A549 (cell line): ENCODE measurements around the gene ARL15. TPM values are rescaled to one million over a fixed set of nuclear protein-coding genes. Genes with fewer than 3 reads are reported as not detected.

ENCODE experiments used
- ATAC-seq, 2 experiments: fragments of 200-7000 bp in 1 of 2; fragments of >200 bp in 1 of 2; cut with Nextera tagmentation in 1 of 2; cut with Tn5 transposase in 1 of 2; 3 replicates each; pipeline versions ENCODE4 v1.8.0 to v1.9.1; 2018 to 2020; ENCODE audit warnings: mild to moderate bottlenecking in 1 of 2, moderate library complexity in 1 of 2
- CTCF ChIA-PET: fragments of 300-600 bp; sonication (Branson Sonifier 250); formaldehyde crosslinking; extraction: SDS; loops from one replicate; lab custom pipeline; 2021; ENCODE audit warnings: antibody characterized with exemption, inconsistent platforms; lab: Yijun Ruan, JAX
- POLR2A ChIA-PET: fragments of 350-600 bp; formaldehyde crosslinking; extraction: SDS; loops from one replicate; lab custom pipeline; 2021; ENCODE audit warnings: antibody characterized with exemption, inconsistent platforms; lab: Yijun Ruan, JAX
- DNase-seq, 2 experiments: peaks; one replicate each; pipeline versions ENCODE4 v3.0.0 to v3.0.0-alpha.2; 2011 to 2016; ENCODE audit warnings: low read depth in 1 of 2, low spot score in 1 of 2
- FAIRE-seq: peaks from 2 replicates; lab custom pipeline; 2011; peaks lifted over from hg19 to GRCh38; lab: Jason Lieb, UNC
- H3K27ac ChIP-seq, 2 experiments: fragments of >200 bp; sonication (Bioruptor Twin); formaldehyde crosslinking; 3 replicates each; pipeline ENCODE4 v1.5.1; 2016 to 2017
- H3K4me1 ChIP-seq: fragments of >200 bp; sonication (Bioruptor Twin); formaldehyde crosslinking; 3 replicates; pipeline ENCODE4 v1.6.1; 2016
- H3K4me2 ChIP-seq: fragments of >200 bp; sonication (Bioruptor Twin); formaldehyde crosslinking; 3 replicates; pipeline ENCODE4 v1.6.1; 2016
- H3K4me3 ChIP-seq: fragments of >200 bp; sonication (Bioruptor Twin); formaldehyde crosslinking; 3 replicates; pipeline ENCODE4 v1.5.1; 2016
- H3K9me3 ChIP-seq: fragments of >200 bp; sonication (Bioruptor Twin); formaldehyde crosslinking; 3 replicates; pipeline ENCODE4 v1.6.1; 2016
- BCL3 ChIP-seq: fragments of >200 bp; sonication (Bioruptor Twin); formaldehyde crosslinking; IDR thresholded peaks from 3 replicates; pipeline ENCODE4 v1.6.1; 2016
- CBX2 ChIP-seq: fragments of 200-600 bp; sonication (generic); IDR thresholded peaks from 2 replicates; pipeline ENCODE4 v1.6.1; 2016; ENCODE audit warnings: low read depth, mild to moderate bottlenecking, borderline replicate concordance
- CHD2 ChIP-seq: fragments of 150-350 bp; IDR thresholded peaks from 2 replicates; pipeline ENCODE4 v1.6.1; 2014; ENCODE audit warnings: low read length; ENCODE audit not compliant: partially characterized antibody
- EHF ChIP-seq: fragments of 250-450 bp; sonication (Bioruptor Pico); IDR thresholded peaks from 2 replicates; pipeline ENCODE4 v1.5.0; 2020; ENCODE audit warnings: mild to moderate bottlenecking
- EHMT2 ChIP-seq: fragments of 200-600 bp; sonication (generic); IDR thresholded peaks from 2 replicates; pipeline ENCODE4 v1.6.1; 2016; ENCODE audit warnings: antibody characterized with exemption, low read depth, mild to moderate bottlenecking, moderate library complexity
- ELK1 ChIP-seq: fragments of 150-350 bp; IDR thresholded peaks from 2 replicates; pipeline ENCODE4 v1.6.1; 2014; ENCODE audit warnings: low read depth, mild to moderate bottlenecking, low read length
- ESRRA ChIP-seq: fragments of 150-350 bp; IDR thresholded peaks from 2 replicates; pipeline ENCODE4 v1.6.1; 2014; ENCODE audit warnings: mild to moderate bottlenecking, low read length, borderline replicate concordance
- HDAC2 ChIP-seq: fragments of 200-600 bp; sonication (generic); IDR thresholded peaks from 2 replicates; pipeline ENCODE4 v1.6.1; 2016
- HOXB5 ChIP-seq: fragments of 250-450 bp; sonication (Bioruptor Pico); IDR thresholded peaks from 2 replicates; pipeline ENCODE4 v1.5.0; 2020; ENCODE audit warnings: mild to moderate bottlenecking, moderate library complexity
- JUNB ChIP-seq: fragments of >200 bp; sonication (Bioruptor Twin); formaldehyde crosslinking; IDR thresholded peaks from 2 replicates; pipeline ENCODE4 v1.6.1; 2016
- MAFK ChIP-seq: fragments of 450-650 bp; IDR thresholded peaks from 2 replicates; pipeline ENCODE4 v1.6.1; 2014; ENCODE audit not compliant: partially characterized antibody
- NFE2L2 ChIP-seq: fragments of 150-350 bp; conservative IDR thresholded peaks from 2 replicates; pipeline ENCODE4 v1.6.1; 2014; ENCODE audit warnings: low read length
- RFX5 ChIP-seq: fragments of 450-650 bp; IDR thresholded peaks from 2 replicates; pipeline ENCODE4 v1.7.1; 2014; ENCODE audit warnings: antibody characterized with exemption, mild to moderate bottlenecking, moderate library complexity
- RNF2 ChIP-seq: fragments of 200-600 bp; sonication (generic); IDR thresholded peaks from 2 replicates; pipeline ENCODE4 v1.6.1; 2016; ENCODE audit warnings: low read depth, mild to moderate bottlenecking, antibody characterized with exemption, moderate library complexity, borderline replicate concordance
- SMC3 ChIP-seq: fragments of >200 bp; sonication (Bioruptor Twin); formaldehyde crosslinking; IDR thresholded peaks from 3 replicates; pipeline ENCODE4 v1.6.1; 2018; ENCODE audit warnings: inconsistent platforms
- ZNF302 ChIP-seq: fragments of 250-450 bp; sonication (Bioruptor Pico); IDR thresholded peaks from 2 replicates; pipeline ENCODE4 v1.9.0; 2021; ENCODE audit warnings: inconsistent platforms, mild to moderate bottlenecking, moderate library complexity
- ZSCAN20 ChIP-seq: fragments of 250-450 bp; sonication (Bioruptor Pico); IDR thresholded peaks from 2 replicates; pipeline ENCODE4 v1.8.0; 2022; ENCODE audit warnings: mild to moderate bottlenecking, moderate library complexity
- WGBS: methylation state at CpG from one replicate; pipeline ENCODE4 v1.1.6; 2017; ENCODE audit errors: missing lambda C conversion rate; 5-methylcytosine and 5-hydroxymethylcytosine counted together
- polyA plus RNA-seq, 4 experiments: library from polyadenylated mRNA; depleted of rRNA in 3 of 4; stranded (reverse); fragments of >200 nt; fragmentation: RNase III in 1 of 4; extraction: RNeasy Plus Mini Kit Qiagen cat#74134 plus additional on column Dnase treatment in 1 of 4; gene quantifications; 2 replicates in 3 of 4; 3 replicates in 1 of 4; pipeline ENCODE4 v1.2.3, GENCODE V29; 2011 to 2017
- TF ChIP-seq, protein P1 (sequence below): fragments of 200-600 bp; sonication (generic); IDR thresholded peaks from 2 replicates; pipeline ENCODE4 v1.6.1; 2016; ENCODE audit warnings: antibody characterized with exemption, mild to moderate bottlenecking, moderate library complexity

ARL15 gene
- polyA plus RNA-seq, 2 of the 4 experiments (the other 2 are of a cell fraction), result 11.8 to 12.1 TPM

DNA sequence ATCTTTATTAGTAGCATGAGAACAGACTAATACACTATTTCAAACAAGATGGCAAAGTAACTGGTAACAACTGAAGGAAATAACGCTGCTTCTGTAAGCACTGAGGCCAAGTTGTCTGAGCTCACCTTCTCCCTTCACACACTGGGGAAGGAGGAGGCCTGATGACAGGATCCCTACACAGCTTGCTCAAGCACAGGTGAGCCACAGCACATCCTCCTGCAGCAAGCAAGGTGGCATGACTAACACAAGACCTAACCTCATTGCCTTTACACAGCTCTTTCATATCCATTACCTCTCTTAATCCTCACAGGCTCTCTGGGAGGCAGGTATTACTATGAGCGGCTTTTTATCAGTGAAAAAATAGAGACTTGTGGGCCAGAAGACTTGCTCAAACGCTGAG, 83.3 kb downstream of the ARL15 start:
- ATAC-seq (no peak), FAIRE-seq (no peak), DNase-seq (no peak)
- ChIA-PET CTCF (interaction anchor here (0.7 to 2.9 kb wide), 5 partner anchors 17 to 1056 kb away, joined by 3 to 13 read pairs (median 5); no protein-coding TSS in a partner anchor), POLR2A (no interaction called here)
- WGBS, result 73% methylated on average over 3 of the region's 3 CpGs
- no peak for TF ChIP-seq EHMT2
- no peak for TF ChIP-seq EHF (CRISPR knock-in tag)
- no peak for TF ChIP-seq JUNB
- no peak for TF ChIP-seq HOXB5 (CRISPR knock-in tag)
- no peak for TF ChIP-seq MAFK
- Histone ChIP-seq H3K27ac (no peak overlapping the region), H3K9me3 (no peaks in the 10 kb centered on the region), H3K4me1 (0 out of 3 replicates have a peak, but pooled peaks cover 3% of the 10 kb centered on the region), H3K4me3 (no peak overlapping the region), H3K4me2 (no peak overlapping the region)

DNA sequence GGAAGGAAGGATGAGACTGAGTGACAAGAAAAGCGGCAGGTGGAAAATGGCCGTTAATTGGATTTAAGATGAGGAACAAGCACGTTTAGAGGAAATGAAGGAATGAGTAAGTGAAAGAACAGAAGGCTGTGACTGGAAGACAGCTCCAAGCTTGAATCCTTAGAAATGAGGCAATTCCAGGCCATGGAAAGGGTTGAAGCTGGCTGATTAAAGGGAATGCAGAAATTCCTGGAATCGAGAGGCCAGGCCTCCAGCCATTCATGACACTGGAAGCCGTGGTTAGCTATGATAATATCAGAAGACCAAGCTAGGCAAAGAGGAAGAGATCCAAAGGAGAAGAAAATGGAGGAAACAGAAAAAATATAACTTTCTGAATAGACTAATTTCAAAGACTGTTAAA, 84.2 kb downstream of the ARL15 start:
- H3K9me3 ChIP-seq, result no peaks in the 10 kb centered on the region
- POLR2A ChIA-PET, result no interaction called here
- FAIRE-seq, result no peak
- H3K4me3 ChIP-seq, result no peak overlapping the region
- TF ChIP-seq, protein P1, sequence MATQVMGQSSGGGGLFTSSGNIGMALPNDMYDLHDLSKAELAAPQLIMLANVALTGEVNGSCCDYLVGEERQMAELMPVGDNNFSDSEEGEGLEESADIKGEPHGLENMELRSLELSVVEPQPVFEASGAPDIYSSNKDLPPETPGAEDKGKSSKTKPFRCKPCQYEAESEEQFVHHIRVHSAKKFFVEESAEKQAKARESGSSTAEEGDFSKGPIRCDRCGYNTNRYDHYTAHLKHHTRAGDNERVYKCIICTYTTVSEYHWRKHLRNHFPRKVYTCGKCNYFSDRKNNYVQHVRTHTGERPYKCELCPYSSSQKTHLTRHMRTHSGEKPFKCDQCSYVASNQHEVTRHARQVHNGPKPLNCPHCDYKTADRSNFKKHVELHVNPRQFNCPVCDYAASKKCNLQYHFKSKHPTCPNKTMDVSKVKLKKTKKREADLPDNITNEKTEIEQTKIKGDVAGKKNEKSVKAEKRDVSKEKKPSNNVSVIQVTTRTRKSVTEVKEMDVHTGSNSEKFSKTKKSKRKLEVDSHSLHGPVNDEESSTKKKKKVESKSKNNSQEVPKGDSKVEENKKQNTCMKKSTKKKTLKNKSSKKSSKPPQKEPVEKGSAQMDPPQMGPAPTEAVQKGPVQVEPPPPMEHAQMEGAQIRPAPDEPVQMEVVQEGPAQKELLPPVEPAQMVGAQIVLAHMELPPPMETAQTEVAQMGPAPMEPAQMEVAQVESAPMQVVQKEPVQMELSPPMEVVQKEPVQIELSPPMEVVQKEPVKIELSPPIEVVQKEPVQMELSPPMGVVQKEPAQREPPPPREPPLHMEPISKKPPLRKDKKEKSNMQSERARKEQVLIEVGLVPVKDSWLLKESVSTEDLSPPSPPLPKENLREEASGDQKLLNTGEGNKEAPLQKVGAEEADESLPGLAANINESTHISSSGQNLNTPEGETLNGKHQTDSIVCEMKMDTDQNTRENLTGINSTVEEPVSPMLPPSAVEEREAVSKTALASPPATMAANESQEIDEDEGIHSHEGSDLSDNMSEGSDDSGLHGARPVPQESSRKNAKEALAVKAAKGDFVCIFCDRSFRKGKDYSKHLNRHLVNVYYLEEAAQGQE, result no peak
- no peak for TF ChIP-seq BCL3
- TF ChIP-seq CHD2, result no peak
- TF ChIP-seq ELK1, result no peak
- TF ChIP-seq HDAC2, result no peak
- TF ChIP-seq JUNB, result no peak
- no peak for TF ChIP-seq ESRRA
- TF ChIP-seq ZNF302 (CRISPR knock-in tag), result no peak
- no peak for TF ChIP-seq CBX2
- TF ChIP-seq RNF2, result no peak
- TF ChIP-seq, all 56 proteins: peak for 0
- Histone ChIP-seq H3K4me1 (0 out of 3 replicates have a peak, but pooled peaks cover 3% of the 10 kb centered on the region), H3K4me2 (no peak overlapping the region), H3K27ac (no peak overlapping the region)
- CTCF ChIA-PET, result interaction anchor here (0.8 to 1.7 kb wide), 4 partner anchors 8 to 799 kb away, joined by 3 to 5 read pairs (median 4); no protein-coding TSS in a partner anchor
- no peak for ATAC-seq
- WGBS, result 76% methylated on average over 5 of the region's 5 CpGs
- DNase-seq, result no peak

DNA sequence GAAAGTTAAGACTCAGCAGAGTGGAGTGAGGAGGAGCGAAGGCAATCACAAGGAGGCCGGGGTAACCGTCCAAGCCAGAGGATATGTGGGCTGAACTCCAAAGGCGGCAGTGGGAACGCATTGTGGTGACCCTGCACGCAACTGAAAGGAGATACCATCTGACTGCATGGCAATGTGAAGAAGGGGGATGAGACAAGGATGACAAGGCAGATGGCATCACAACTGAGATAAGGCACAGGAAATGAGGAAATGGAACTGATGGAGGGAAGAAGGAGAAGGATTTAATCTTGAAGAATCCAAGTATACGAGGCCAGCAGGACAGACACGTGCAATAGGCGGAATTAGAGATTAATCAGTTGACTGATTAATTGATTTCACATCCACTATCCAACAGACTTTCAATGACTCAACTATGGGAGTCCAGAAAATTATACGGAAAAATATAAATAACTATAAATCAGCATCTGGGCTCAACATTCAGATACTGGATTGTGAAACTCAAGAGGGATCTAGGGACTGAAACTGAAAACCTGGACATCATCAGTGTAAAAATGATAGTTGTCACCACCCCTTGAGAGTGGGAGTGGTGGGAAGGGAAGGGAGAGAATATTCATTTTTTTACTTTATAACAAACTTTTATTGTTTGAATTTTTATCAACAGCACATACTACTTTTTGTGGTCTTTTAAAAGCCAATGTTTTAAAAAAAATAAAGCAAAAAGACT, 86.1 kb downstream of the ARL15 start:
- WGBS, result 90% methylated on average over 10 of the region's 10 CpGs
- ATAC-seq (no peak), DNase-seq (no peak)
- POLR2A ChIA-PET, result no interaction called here
- no peak for TF ChIP-seq ZSCAN20 (CRISPR knock-in tag)
- TF ChIP-seq SMC3, result no peak
- TF ChIP-seq RFX5, result no peak
- TF ChIP-seq CHD2, result no peak
- no peak for TF ChIP-seq NFE2L2
- TF ChIP-seq, all 56 proteins: peak for 0
- no peak overlapping the region for H3K4me3 ChIP-seq
- FAIRE-seq, result no peak
- H3K9me3 ChIP-seq, result no peaks in the 10 kb centered on the region
- H3K4me2 ChIP-seq, result no peak overlapping the region
- 0 out of 3 replicates have a peak, but pooled peaks cover 3% of the 10 kb centered on the region for H3K4me1 ChIP-seq
- H3K27ac ChIP-seq, result no peak overlapping the region
- CTCF ChIA-PET, result interaction anchor here (0.8 to 2.9 kb wide), 3 partner anchors 10 to 1276 kb away, joined by 3 to 10 read pairs (median 4); no protein-coding TSS in a partner anchor
